ENCODE results near the gene RERE.
"Not testable (repeated sequence)": the region's sequence is repeated elsewhere in the genome, so short reads cannot be mapped to it uniquely, and the experiment has no call there.

Gene RERE

DNA sequence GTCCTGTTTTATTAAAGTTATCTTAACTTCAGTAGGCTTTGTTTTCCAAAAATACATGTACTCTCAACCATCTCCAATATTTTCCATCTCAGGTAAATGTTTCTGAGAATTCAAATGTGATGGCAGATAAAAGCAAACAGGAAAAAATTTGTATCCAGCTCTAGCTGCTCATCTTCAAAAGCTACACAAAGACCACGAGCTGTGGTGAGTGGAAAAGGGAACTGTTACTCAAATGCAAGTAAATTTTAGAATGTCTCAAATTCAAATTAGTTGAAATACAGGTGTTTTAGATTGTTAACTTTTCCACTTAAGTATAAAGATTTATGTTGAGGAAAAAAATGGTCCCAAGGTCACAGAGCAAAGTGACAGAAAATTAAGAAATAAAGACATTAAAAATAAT, 283.5 kb downstream of the RERE start:
- DNase-seq: no peak

- DNase-seq: no peak
Observed at GRCh38 chr1:8533124-8533523, 284.3 kb downstream of the RERE start.

DNA sequence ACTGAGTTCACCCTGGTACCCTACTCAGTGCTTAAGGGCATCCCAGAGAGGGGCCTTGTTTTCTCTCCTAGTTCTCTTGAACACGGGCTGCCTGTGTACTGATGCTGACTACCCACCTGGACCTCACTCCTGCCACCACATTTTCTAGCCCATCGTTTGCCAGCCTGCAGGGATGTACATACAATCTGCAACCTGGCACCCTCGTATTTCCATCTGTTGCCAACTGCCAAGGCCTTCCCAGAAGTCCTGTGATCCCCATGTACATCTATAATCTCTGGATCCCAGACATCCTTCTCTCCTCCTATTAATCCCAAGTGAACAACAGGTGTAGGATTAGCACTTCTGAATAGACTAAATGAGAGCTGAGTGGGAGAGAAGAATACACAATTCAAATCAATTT, 287.5 kb downstream of the RERE start:
- no peak for DNase-seq

GRCh38 chr1:8527941-8528340, 289.5 kb downstream of the RERE start:
- no peak for DNase-seq

DNA sequence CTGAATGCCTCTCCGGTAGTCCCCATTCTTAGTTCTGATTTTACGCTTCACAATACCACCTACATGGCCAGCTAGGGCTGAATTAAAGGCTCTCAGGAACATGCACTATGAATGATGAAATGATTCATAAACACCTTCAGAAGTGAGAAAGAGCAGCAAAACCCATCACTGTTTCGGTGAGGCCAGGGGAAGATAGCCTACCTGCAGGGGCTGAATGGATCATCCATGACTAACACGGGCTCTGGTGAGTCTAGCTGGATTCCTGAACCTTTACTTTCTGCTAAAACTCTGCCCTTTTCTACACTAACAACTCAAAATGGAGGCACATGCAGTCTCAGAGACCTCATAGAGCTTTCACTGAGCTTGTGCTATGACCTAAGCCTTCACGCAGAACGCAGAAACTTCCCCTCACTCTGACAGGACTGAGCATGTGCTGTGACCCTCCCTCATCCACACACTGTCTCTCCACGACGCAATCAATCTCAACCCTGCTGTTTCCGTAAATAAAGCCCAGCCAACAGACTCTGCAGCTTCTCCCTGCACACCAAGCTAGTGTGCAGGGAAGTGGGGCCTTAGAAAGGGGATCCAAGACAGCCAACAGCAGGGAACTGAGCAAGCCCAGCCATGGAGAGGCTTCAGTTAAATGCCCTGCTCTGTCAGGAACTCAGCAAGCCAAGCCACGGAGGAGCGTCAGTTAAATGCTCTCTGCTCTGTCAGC, 291.7 kb downstream of the RERE start:
- peak; percentile 43 for DNase-seq

DNA sequence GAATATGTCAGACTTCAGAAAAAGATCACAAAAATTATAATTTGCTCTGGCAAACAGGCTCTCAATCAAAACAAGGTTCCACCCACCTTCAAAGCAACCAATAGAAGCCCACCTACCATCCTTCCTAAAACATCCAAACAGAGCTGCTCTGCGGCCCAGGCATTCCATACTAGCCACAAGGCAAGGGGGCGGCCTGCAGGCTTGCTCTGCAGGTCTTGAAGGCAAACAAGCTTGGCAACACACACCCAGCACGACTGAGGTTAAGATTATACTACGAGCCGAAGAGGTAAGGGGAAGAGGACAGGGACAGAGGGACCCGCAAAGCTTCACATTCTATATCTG, 292.3 kb downstream of the RERE start:
- peak; percentile 5 for DNase-seq

- no peak for DNase-seq
Observed at GRCh38 chr1:8524627-8525157, 292.7 kb downstream of the RERE start.

DNA sequence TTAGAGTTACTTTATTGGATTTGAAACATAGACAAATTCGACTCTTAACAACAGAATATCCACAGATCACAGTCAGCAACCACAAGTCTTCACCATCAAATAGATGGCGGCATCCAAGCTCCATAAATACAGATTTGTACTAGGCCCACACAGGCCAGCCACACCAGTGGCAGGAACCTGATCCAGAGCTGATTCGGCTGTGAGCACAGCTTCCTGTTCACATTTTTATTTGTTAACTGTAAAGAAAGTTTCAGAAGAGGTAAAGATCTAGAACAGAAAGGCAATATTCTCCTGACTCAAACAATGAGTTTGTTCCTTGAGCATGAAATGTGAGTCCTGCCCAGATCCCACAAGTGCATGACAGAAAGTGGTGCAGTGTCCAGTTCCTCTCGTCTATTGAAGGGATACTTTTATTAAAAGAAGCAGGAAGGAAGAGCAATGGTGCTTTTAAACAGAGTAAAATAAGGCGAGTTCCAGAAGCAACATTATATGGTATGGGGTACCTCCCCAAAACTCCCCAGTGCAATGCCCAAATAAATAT, 293.7 kb downstream of the RERE start:
- no peak for DNase-seq

DNA sequence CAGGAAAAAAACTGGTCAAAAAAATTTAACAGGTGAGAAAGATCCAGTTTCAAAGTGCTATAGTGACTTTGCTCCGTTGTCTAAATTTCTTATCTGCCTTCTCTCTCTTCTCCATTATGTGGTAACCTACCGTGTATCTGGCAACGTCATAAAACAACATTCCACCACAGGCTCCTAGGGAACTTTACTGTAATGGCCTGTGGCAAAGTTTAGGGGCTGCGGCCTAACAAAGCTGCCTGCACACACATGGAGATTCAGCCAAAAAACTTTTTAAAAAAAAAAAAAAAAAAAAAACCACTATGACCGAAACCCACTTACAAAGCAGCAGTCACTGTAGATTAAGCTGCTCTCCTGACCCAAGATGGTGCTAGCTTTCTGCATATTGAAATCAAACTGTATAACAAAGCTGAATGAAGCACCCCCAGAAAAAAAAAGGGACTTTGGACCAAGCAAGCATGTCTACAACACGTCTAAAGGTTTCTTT, 296.9 kb downstream of the RERE start:
- DNase-seq: no peak

GRCh38 chr1:8519167-8519566, 298.3 kb downstream of the RERE start:
- DNase-seq: no peak

DNA sequence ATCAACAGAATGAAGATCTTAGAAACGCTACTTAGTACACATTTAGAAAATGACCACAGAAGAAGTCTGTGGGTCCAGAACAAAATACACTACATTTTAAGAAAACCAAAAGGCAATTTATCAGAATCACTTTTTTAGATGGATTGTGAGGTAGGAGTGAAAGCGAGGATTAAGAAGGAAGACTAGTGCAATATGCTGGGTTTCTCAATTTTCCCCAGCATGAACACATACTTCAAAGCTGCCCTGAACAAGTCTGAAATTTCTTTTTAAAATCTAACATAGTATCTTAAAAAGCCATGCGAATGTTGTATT, 299.0 kb downstream of the RERE start:
- no peak for DNase-seq

GRCh38 chr1:8517661-8518489, 299.6 kb downstream of the RERE start:
- DNase-seq: no peak

DNA sequence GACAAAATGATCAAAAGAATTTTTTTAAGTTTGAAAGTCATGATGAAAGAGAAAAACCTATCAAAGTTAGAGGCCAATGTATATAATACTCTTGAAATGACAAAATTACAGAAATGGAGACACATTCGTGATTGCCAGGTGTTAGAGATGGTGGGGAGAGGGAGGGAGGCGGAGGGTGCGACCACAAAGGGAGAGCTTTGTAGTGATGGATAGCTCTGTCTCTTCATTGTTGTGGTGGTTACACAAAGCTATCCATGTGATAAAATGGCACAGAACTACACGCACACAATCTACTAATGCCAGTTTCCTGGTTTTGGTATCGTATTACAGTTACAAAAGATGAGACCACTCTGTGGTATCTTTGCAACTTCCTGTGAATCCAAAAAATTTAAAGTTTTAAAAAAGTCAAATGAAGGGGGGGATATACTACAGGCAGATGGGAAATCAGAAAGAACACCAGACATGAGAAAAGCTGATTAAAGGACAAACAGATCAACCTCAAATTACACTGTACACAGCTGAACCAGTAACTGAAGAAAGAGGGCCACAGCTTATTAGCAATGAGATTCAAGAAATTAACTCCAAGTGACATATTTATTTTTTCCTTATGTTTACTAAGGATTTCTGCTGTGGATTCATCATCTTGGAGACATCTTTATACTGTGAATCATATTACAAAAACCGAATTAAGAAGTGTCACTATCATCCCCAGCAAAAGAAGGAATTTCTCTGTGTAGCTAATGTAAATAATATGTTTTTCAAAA, 300.5 kb downstream of the RERE start:
- DNase-seq: no peak

DNA sequence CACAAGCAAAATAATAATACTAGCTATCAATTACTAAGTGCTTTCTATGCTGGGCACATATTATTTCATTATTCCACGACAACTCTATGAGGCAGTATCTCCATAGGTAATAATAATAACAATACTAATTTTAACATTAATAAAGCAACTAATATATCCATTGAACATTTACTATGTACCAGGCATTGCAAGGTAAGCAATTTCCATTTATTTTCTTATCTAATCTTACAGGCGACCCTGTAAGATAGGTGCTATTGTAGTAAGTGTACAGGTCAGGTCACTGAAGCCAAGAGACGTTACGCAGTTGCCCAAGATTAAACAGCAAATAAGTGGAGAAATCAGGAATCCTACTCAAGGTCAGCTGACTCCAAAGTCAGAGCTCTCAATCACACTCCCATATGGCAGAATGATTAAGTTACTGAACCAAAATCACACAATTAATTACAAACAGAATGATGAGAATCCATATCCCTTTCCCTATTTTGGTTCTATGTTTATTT, 301.1 kb downstream of the RERE start:
- DNase-seq: no peak

GRCh38 chr1:8512504-8512903, 304.9 kb downstream of the RERE start:
- DNase-seq: no peak

- no peak for DNase-seq
Observed at GRCh38 chr1:8510041-8510823, 307.2 kb downstream of the RERE start.

DNA sequence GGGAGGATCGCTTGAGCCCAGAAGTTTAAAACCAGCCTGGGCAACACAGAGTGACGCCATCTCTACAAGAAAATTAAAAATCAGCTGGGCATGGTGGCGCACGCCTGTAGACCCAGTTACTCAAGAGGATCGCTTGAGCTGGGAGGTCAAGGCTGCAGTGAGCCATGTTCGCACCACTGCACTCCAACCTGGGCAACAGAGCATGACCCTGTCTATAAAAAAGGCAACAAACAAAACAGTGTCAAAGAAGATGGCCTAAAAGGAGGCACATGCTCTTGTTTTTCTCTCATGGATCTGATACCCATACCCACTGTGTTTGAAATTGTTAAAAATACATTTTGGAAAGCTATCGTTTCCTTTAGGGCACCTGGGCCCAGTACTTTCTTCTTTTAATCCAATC, 307.9 kb downstream of the RERE start:
- no peak for DNase-seq

DNA sequence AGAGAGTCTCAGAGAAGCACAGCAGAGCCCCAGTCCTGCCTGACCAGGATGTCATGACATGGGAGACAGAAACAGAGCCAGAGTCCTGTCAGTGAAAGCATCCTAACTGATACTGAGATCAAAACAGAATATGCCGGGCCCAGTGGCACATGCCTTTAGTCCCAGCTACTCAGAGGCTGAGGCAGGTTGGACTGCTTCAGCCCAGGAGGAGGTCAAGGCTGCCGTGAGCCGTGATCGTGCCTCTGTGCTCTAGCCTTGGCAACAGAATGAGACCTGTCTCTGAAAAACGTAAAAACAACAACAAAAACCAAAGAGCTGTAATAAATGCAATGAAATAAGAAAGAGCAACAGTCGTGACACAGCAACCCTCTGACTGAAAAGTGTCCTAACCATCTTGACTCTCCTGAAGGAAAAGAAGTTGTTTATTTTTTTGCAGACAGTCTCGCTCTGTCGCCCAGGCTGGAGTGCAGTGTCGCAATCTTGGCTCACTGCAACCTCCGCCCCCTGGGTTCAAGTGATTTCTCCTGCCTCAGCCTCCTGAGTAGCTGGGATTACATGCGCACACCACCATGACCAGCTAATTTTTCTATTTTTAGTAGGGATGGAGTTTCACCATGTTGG, 310.3 kb downstream of the RERE start:
- DNase-seq: no peak

DNA sequence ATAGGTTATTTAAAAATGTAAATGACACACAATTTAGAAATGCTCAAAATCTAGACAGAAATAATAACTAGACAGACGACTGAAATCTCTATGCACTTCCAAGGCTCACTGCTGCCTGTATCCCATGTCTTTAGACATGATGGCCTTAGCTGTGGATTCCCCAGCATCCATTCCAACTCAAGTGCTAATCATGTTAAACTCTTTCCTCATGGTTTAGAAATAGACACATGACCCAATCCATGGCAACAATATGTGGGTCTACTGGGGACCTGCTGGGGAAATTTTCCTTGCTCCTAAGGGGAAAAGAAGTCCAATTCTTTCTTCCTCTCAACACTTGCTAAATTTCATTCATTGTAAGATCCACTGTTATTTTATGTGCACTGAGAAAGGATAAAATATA, 311.0 kb downstream of the RERE start:
- no peak for DNase-seq

GRCh38 chr1:8503842-8504241, 313.6 kb downstream of the RERE start:
- DNase-seq: no peak

- DNase-seq: not testable (repeated sequence)
Observed at GRCh38 chr1:8502949-8503348, 314.5 kb downstream of the RERE start.

Data from activated gamma-delta T cell treated with Interleukin-2 at 50 U/mL for 16 hours (primary cell).